ENCODE measurements around the gene CCDC28B. TPM values are rescaled to one million over a fixed set of nuclear protein-coding genes. Genes with fewer than 3 reads are reported as not detected.

Gene CCDC28B
- total RNA-seq, 3 donors from 2014 or later (not counting 1 experiment from before 2014, with no cell fraction given), result 19.3 to 30.6 (median 19.8) TPM

DNA sequence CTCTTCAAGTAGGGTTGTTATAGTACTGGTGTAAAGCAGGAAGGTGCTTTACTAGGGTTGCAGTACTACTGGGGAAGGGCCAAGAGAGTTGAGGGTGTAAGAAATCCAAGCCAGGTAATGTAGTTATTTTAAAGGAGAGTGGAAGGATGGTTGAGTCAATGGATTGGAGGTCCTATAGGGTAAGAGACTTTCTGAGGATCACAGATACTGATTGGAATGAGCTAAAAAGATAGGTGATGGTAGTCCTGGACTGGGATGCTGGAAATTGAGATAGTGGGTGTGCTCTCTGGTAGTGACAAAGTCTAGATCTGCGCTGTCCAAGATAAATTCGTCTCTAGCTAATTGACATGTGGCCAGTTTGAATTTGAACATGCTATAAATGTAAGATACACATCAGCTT, 13.9 kb upstream of the CCDC28B start:
- 100% methylated on average over 1 of the region's 2 CpGs for WGBS (ENCODE audit: insufficient coverage)
- peaks cover 23 to 38% of the 10 kb centered on the region in 2 donors for H3K4me1 Mint-ChIP-seq

DNA sequence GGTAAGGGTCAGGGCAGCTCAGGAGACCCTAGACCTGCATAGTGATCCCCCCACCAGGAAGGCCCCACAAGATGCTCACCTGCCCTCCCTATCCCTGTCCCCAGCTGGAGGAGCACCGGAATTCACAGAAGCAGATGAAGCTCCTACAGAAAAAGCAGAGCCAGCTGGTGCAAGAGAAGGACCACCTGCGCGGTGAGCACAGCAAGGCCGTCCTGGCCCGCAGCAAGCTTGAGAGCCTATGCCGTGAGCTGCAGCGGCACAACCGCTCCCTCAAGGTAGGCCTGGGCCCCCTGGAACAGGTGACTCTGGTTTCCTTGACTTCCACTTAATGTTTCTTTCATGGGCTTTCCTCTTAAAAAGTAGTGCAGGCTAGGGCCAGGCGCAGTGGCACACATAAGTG, 12.5 kb upstream of the CCDC28B start:
- Histone ChIP-seq H3K9me3 (ENCODE audit: control insufficient read depth, insufficient read depth, low read length) (no peaks in the 10 kb centered on the region), H3K4me3 (ENCODE audit: low read length) (no peak overlapping the region), H3K4me1 (ENCODE audit: control insufficient read depth, insufficient read depth, low read length) (no peaks in the 10 kb centered on the region), H3K36me3 (ENCODE audit: control insufficient read depth, insufficient read depth, low read length) (peaks cover 74% of the 10 kb centered on the region), H3K27me3 (ENCODE audit: control insufficient read depth, insufficient read depth, low read length) (no peaks in the 10 kb centered on the region), H3K27ac (ENCODE audit: low read length) (no peak overlapping the region)
- Mint-ChIP-seq H3K27ac (no peak overlapping the region), H3K4me3 (no peak overlapping the region), H3K27me3 (ENCODE audit: low read depth in 2 of 2) (no peaks in the 10 kb centered on the region), H3K36me3 (peaks cover 13% of the 10 kb centered on the region), H3K4me1 (peaks cover 21 to 32% of the 10 kb centered on the region in 2 donors), H3K9me3 (no peaks in the 10 kb centered on the region)
- ATAC-seq, result no peak
- TF ChIP-seq, protein P1, sequence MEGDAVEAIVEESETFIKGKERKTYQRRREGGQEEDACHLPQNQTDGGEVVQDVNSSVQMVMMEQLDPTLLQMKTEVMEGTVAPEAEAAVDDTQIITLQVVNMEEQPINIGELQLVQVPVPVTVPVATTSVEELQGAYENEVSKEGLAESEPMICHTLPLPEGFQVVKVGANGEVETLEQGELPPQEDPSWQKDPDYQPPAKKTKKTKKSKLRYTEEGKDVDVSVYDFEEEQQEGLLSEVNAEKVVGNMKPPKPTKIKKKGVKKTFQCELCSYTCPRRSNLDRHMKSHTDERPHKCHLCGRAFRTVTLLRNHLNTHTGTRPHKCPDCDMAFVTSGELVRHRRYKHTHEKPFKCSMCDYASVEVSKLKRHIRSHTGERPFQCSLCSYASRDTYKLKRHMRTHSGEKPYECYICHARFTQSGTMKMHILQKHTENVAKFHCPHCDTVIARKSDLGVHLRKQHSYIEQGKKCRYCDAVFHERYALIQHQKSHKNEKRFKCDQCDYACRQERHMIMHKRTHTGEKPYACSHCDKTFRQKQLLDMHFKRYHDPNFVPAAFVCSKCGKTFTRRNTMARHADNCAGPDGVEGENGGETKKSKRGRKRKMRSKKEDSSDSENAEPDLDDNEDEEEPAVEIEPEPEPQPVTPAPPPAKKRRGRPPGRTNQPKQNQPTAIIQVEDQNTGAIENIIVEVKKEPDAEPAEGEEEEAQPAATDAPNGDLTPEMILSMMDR (IDR thresholded peaks at IDR 0.05), result no peak
- no peak for DNase-seq
- intact Hi-C loops (cut with micrococcal nuclease), result no loop called here
- WGBS (ENCODE audit: insufficient coverage), result 98% methylated on average over 9 of the region's 9 CpGs

More for the DNA sequence above, 13.9 kb upstream of the CCDC28B start:
- peaks cover 60% of the 10 kb centered on the region for H3K36me3 ChIP-seq (ENCODE audit: control insufficient read depth, insufficient read depth, low read length)
- H3K27me3 Mint-ChIP-seq (ENCODE audit: low read depth in 2 of 2), result no peaks in the 10 kb centered on the region
- H3K36me3 Mint-ChIP-seq, result peaks cover 2% of the 10 kb centered on the region
- H3K9me3 Mint-ChIP-seq, result no peaks in the 10 kb centered on the region
- H3K27me3 ChIP-seq (ENCODE audit: control insufficient read depth, insufficient read depth, low read length), result no peaks in the 10 kb centered on the region
- DNase-seq (no peak), ATAC-seq (no peak)
- H3K9me3 ChIP-seq (ENCODE audit: control insufficient read depth, insufficient read depth, low read length), result no peaks in the 10 kb centered on the region
- no peak overlapping the region for H3K4me3 Mint-ChIP-seq
- TF ChIP-seq, protein P1 (IDR thresholded peaks at IDR 0.05), result no peak
- H3K4me3 ChIP-seq (ENCODE audit: low read length), result no peak overlapping the region
- no peak overlapping the region for H3K27ac ChIP-seq (ENCODE audit: low read length)
- H3K27ac Mint-ChIP-seq, result peak overlapping the region in 1 of 2 donors; percentile 0
- intact Hi-C loops (cut with micrococcal nuclease), result no loop called here
- peaks cover 8% of the 10 kb centered on the region for H3K4me1 ChIP-seq (ENCODE audit: control insufficient read depth, insufficient read depth, low read length)

DNA sequence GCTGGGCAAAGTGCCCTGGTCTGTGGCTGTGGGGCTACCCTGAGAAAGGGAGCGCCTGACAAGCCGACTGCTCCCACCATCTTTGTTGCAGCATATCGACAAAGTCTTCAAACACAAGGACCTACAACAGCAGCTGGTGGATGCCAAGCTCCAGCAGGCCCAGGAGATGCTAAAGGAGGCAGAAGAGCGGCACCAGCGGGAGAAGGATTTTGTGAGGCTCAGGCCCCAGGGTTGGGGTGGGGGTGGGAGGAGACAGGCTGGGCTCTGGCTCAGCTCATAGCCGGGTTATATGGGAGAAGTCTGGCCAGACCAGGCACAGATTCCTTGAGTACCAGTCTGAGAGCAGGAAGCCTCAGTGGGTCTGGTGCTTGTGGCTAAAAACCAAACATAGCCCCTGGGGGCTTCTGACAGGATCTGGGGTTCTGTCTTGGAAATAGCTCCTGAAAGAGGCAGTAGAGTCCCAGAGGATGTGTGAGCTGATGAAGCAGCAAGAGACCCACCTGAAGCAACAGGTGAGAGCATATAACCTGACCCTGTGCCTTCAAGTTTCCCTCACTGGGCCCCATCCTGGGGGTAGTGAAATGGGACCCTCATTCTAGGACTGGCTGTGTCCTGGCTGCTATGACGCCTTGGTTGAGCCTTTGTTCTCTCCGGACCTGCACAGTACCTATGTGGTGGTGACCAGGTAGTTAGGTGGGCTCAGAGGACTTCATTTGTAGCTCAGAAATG, 8.0 kb upstream of the CCDC28B start:
- intact Hi-C loops (cut with micrococcal nuclease), result no loop called here
- Histone ChIP-seq H3K4me3 (ENCODE audit: low read length) (no peak overlapping the region), H3K27me3 (ENCODE audit: control insufficient read depth, insufficient read depth, low read length) (no peaks in the 10 kb centered on the region), H3K4me1 (ENCODE audit: control insufficient read depth, insufficient read depth, low read length) (peaks cover 24% of the 10 kb centered on the region), H3K36me3 (ENCODE audit: control insufficient read depth, insufficient read depth, low read length) (peaks cover 88% of the 10 kb centered on the region), H3K9me3 (ENCODE audit: control insufficient read depth, insufficient read depth, low read length) (no peaks in the 10 kb centered on the region), H3K27ac (ENCODE audit: low read length) (no peak overlapping the region)
- peaks cover 21 to 29% of the 10 kb centered on the region in 2 donors for H3K4me1 Mint-ChIP-seq
- no peak for DNase-seq
- H3K27ac Mint-ChIP-seq, result no peak overlapping the region
- H3K9me3 Mint-ChIP-seq, result no peaks in the 10 kb centered on the region
- no peak overlapping the region for H3K4me3 Mint-ChIP-seq
- TF ChIP-seq, protein P1 (IDR thresholded peaks at IDR 0.05), result no peak
- no peaks in the 10 kb centered on the region for H3K27me3 Mint-ChIP-seq (ENCODE audit: low read depth in 2 of 2)
- peaks cover 25% of the 10 kb centered on the region for H3K36me3 Mint-ChIP-seq
- ATAC-seq, result no peak
- 98% methylated on average over 8 of the region's 8 CpGs for WGBS (ENCODE audit: insufficient coverage)

DNA sequence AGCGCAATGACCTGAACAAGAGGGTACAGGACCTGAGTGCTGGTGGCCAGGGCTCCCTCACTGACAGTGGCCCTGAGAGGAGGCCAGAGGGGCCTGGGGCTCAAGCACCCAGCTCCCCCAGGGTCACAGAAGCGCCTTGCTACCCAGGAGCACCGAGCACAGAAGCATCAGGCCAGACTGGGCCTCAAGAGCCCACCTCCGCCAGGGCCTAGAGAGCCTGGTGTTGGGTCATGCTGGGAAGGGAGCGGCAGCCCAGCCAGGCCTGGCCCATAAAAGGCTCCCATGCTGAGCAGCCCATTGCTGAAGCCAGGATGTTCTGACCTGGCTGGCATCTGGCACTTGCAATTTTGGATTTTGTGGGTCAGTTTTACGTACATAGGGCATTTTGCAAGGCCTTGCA, 5.4 kb upstream of the CCDC28B start:
- Histone ChIP-seq H3K36me3 (ENCODE audit: control insufficient read depth, insufficient read depth, low read length) (peaks cover 64% of the 10 kb centered on the region), H3K27ac (ENCODE audit: low read length) (no peak overlapping the region), H3K4me3 (ENCODE audit: low read length) (no peak overlapping the region), H3K9me3 (ENCODE audit: control insufficient read depth, insufficient read depth, low read length) (no peaks in the 10 kb centered on the region), H3K4me1 (ENCODE audit: control insufficient read depth, insufficient read depth, low read length) (peaks cover 38% of the 10 kb centered on the region), H3K27me3 (ENCODE audit: control insufficient read depth, insufficient read depth, low read length) (no peaks in the 10 kb centered on the region)
- DNase-seq (no peak), ATAC-seq (no peak)
- TF ChIP-seq, protein P1 (IDR thresholded peaks at IDR 0.05), result no peak
- H3K27ac Mint-ChIP-seq, result no peak overlapping the region
- H3K4me3 Mint-ChIP-seq, result no peak overlapping the region
- no peaks in the 10 kb centered on the region for H3K27me3 Mint-ChIP-seq (ENCODE audit: low read depth in 2 of 2)
- intact Hi-C loops (cut with micrococcal nuclease), result no loop called here
- H3K9me3 Mint-ChIP-seq, result no peaks in the 10 kb centered on the region
- H3K4me1 Mint-ChIP-seq, result peaks cover 26 to 37% of the 10 kb centered on the region in 2 donors
- 98% methylated on average over 6 of the region's 6 CpGs for WGBS (ENCODE audit: insufficient coverage)
- H3K36me3 Mint-ChIP-seq, result peaks cover 25% of the 10 kb centered on the region
